Measurements from ENCODE around the gene IFIT1B. TPM values are rescaled to one million over a fixed set of nuclear protein-coding genes. Genes with fewer than 3 reads are reported as not detected.
"Not testable (repeated sequence)": the region's sequence is repeated elsewhere in the genome, so short reads cannot be mapped to it uniquely, and the experiment has no call there.

IFIT1B gene
- total and polyA plus RNA-seq, 2 of the 8 experiments (the other 6 are each of a cell fraction or from before 2014, with no cell fraction given), result not detected

DNA sequence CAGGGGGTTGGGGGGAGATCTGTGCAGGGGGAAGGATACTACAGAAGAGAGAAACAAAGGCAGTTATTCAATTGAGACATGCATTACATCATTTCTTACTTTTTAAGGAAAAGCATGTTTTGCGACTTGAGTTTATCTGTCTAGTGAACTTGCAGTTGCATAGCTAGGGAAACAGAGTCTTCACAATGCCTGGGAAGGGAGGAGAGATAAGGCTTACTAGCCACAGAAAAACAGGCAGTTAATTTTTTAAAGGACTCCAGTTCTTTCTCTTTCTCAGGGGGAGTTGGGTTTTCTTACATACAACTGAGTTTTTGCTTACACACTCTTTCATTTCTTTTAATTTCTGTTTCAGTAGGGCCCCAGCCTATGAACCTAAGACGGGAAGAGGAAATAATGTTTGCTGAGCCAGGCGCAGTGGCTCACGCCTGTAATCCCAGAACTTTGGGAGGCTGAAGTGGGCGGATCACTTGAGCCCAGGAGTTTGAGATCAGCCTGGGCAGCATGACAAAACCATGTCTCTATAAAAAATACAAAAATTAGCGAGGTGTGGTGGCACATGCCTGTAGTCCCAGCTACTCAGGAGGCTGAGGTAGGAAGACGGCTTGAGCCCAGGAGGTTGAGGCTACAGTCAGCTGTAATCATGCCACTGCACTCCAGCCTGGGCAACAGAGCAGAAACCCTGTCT is 27.1 kb upstream of the IFIT1B start:
- H4K8ac ChIP-seq (ENCODE audit: extremely low read depth, insufficient read depth, low read length); H3K14ac ChIP-seq (ENCODE audit: insufficient read length); H3K23ac ChIP-seq (ENCODE audit: insufficient read length); POLR2A ChIA-PET (ENCODE audit: partially characterized antibody); H3K23me2 ChIP-seq (ENCODE audit: low read depth, low read length); FAIRE-seq; H3K36me3 ChIP-seq (ENCODE audit: control insufficient read depth in 2 of 4, insufficient read depth in 4 of 4, low read length in 3 of 4); H4K20me1 ChIP-seq (replicated peaks in 1 of 2; ENCODE audit: control insufficient read depth in 1 of 2, insufficient read depth in 2 of 2, low read length in 2 of 2); H4K5ac ChIP-seq (ENCODE audit: insufficient read length, low read depth, low read length); H2BK20ac ChIP-seq (ENCODE audit: low read length); H3K79me1 ChIP-seq (ENCODE audit: low read depth, low read length); H3K27ac ChIP-seq (ENCODE audit: low read depth, low read length); H2BK120ac ChIP-seq (replicated peaks; ENCODE audit: low read depth, low read length); H3K9me3 ChIP-seq (ENCODE audit: insufficient read depth in 2 of 2, low read depth in 1 of 2, low read length in 1 of 2); H3K79me2 ChIP-seq (ENCODE audit: control insufficient read depth in 1 of 2, insufficient read depth in 2 of 2, low read length in 2 of 2); DNase-seq (ENCODE audit: low read depth in 1 of 2, low spot score in 2 of 2); H2AFZ ChIP-seq (ENCODE audit: low read length); H3K4ac ChIP-seq (replicated peaks; ENCODE audit: insufficient read length, low read depth, low read length); H3K18ac ChIP-seq (ENCODE audit: extremely low read depth, low read length); H3K9ac ChIP-seq (replicated peaks in 1 of 4; ENCODE audit: extremely low read depth in 1 of 4, low read depth in 3 of 4, low read length in 3 of 4); H3K56ac ChIP-seq (replicated peaks; ENCODE audit: insufficient read length, low read depth, low read length); H3K4me3 ChIP-seq (ENCODE audit: extremely low read depth in 1 of 4, insufficient read depth in 2 of 4, low read depth in 3 of 4, low read length in 4 of 4); H4K91ac ChIP-seq (replicated peaks; ENCODE audit: insufficient read length, low read length); H3K27me3 ChIP-seq (replicated peaks in 1 of 4; ENCODE audit: control insufficient read depth in 3 of 4, extremely low read depth in 1 of 4, insufficient read depth in 3 of 4, low read length in 3 of 4); H3K4me2 ChIP-seq (ENCODE audit: insufficient read depth in 1 of 2, low read depth in 2 of 2, low read length in 2 of 2); H2BK15ac ChIP-seq (ENCODE audit: low read length); H2BK5ac ChIP-seq (ENCODE audit: low read depth, low read length); H2AK5ac ChIP-seq (ENCODE audit: low read depth, low read length); H2BK12ac ChIP-seq (ENCODE audit: low read depth, low read length): not testable (repeated sequence)
- peaks cover 6 to 22% (median 21%) of the 10 kb centered on the region in 4 experiments; a peak in 6 of 7 replicates for H3K4me1 ChIP-seq (replicated peaks in 1 of 4; ENCODE audit: control insufficient read depth in 3 of 4, insufficient read depth in 4 of 4, low read length in 3 of 4)
- CTCF ChIA-PET (ENCODE audit: partially characterized antibody), result interaction anchor here (1.0 to 9.3 kb wide), 4 partner anchors 12 to 22 kb away, joined by 3 to 64 read pairs (median 4); no protein-coding TSS in a partner anchor
- WGBS, 2 experiments (ENCODE audit: extremely low coverage in 1 of 2, insufficient coverage in 1 of 2, insufficient read length in 1 of 2, insufficient replicate concordance in 2 of 2, low coverage in 1 of 2, low lambda C conversion rate in 2 of 2, missing lambda C conversion rate in 1 of 2), result 89% methylated on average over 7 of the region's 7 CpGs; no CpG with 5 or more reads in 1 of the 2 experiments

All from H1 (cell line).